ENCODE data around the gene LRRC27.
"Not testable (repeated sequence)": the region's sequence is repeated elsewhere in the genome, so short reads cannot be mapped to it uniquely, and the experiment has no call there.

Gene LRRC27

GRCh38 chr10:132316133-132316532 lies 15.9 kb upstream of the LRRC27 start:
- peak; percentile 31 to 50 (median 34) for DNase-seq

- not testable (repeated sequence) for DNase-seq
These were observed 14.5 kb upstream of the LRRC27 start for GRCh38 chr10:132317477-132317876.

DNA sequence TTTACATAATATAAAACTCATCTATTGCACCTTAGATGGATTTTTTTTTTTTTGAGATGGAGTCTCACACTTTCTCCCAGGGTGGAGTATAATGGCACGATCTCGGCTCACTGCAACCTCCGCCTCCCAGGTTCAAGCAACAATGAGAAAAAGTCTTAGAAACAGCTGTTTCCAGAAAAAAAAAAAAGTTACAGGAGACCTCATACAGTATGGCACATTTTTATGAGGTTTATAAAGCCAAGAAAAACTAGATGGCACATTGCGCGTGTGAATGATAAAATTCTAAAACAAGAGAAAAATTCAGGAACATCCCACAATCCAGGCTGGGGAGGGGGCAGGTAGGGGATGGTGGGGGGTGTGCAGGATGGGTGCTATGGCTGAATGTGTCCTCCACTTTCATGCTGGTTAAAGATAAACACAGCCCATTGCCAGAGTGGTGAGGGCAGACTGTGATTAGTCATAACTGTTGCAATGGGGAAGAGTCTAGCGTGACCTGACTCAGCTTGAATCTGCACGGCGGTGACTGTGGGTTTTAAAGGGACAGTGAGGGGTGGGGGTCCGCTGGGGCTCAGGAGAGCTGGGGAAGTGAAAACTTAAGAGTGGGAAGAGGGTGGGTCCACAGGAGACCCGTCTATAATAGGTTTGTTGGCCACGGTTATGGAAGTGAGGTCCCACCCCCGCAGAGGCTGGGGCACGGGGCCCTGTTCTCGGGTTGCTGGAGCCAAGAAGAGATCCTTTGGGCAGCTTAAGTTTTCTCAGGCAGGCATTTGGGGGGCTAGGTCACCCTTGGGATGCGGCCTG lies 11.9 kb upstream of the LRRC27 start:
- peak; percentile 82 to 88 (median 87) for DNase-seq

GRCh38 chr10:132320654-132321469 lies 11.1 kb upstream of the LRRC27 start:
- no peak for DNase-seq

GRCh38 chr10:132321726-132322125 lies 10.3 kb upstream of the LRRC27 start:
- no peak for DNase-seq

DNA sequence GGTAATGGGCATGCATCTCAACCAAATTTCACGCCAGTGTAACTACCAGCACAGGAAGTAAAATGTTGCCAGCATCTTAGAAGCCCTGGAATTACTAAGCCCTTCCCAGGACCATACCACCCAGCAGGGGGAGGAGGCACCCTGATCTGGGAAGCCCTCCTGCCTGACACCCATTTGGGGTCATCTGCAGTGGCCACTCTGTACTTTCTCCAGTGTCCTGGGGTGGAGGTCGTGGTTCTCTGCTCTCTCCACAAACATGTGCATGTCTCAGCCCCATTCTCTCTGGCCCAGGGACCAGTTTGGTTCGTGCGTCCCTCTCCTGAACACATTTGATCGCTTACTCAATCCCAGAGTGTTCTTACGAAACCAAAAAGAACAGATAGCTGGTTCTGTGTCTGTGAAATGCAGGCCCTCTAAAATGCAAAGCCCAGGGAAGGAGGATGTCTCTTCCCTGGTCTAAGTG lies 9.4 kb upstream of the LRRC27 start:
- peak; percentile 46 to 55 (median 49) for DNase-seq

DNA sequence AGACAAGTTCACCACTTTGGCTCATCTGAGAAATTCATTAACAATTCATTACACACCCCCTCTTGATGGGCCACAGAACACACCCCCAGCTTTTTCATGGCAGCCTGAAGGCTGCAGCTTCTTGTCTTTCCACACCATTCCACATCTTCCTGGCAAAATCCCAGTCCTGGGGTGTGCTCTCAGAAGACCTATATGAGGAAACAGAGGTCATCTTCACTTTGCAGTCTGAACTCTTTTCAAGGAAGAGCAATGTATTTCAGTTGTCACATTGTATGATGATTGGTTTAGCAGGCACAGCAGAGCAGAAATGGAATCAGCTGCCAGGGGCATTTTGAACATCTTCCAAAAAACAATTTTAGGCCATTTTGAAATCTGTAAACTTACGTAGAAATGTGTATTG lies 7.8 kb upstream of the LRRC27 start:
- DNase-seq, result no peak

DNA sequence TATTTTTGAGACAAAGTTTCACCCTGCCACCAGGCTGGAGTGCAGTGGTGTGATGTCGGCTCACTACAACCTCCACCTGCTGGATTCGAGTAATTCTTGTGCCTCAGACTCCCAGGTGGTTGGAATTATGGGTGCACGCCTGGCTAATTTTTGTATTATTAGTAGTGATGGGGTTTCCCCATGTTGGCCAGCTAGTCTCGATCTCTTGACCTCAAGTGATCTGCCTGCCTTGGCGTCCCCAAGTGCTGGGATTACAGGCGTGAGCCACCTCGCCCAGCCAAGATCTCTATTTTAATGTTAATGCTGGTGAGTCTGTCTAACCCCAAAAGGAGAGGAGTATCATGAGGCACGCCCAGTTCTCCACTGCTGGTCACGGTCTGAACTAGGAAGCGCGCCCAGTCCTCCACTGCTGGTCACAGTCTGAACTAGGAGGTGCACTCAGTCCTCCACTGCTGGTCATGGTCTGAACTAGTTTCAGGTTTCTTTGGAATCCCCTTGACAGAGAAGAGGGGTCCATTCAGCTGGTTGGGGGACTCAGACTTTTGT lies 5.6 kb upstream of the LRRC27 start:
- DNase-seq, result no peak

DNA sequence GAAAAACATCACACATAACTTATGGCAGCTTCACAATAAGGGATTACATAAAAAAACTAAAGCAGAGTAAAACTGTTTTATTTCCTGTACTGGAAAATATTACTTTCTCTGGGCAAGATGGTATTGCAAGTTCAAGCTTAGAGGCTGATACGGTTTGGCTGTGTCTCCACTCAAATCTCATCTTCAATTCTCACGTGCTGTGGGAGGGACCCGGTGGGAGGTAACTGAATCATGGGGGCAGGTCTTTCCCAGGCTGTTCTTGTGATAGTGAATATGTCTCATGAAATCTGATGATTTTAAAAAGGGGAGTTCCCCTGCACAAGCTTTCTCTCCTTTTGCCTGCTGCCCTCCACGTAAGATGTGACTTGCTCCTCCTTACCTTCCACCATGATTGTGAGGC lies 5.1 kb upstream of the LRRC27 start:
- peak in 2 of 3 donors; percentile 31 to 36 for DNase-seq

GRCh38 chr10:132328106-132328505 lies 3.9 kb upstream of the LRRC27 start:
- DNase-seq, result no peak

DNA sequence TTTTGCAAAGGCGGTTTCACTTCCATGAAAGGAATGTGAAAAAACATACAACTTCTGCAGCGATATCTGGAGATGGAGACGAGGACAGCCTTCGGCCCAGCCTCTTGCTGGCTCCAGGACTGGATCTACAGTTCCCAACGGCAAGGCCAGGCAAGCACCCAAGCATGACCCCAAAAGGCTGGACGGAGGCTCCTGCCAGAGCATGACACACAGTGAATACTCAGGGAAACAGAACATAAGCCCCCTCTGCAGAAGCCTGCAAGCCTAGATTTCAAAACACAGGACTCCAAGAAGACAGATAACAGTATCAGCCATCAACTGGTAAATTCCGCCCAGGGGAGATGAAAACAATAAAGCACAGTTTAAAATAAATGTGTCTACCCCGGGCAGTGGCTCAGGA lies 3.3 kb upstream of the LRRC27 start:
- DNase-seq, result no peak

- peak; percentile 69 to 74 (median 70) for DNase-seq
These were observed 2.2 kb upstream of the LRRC27 start for GRCh38 chr10:132329565-132330485.

DNA sequence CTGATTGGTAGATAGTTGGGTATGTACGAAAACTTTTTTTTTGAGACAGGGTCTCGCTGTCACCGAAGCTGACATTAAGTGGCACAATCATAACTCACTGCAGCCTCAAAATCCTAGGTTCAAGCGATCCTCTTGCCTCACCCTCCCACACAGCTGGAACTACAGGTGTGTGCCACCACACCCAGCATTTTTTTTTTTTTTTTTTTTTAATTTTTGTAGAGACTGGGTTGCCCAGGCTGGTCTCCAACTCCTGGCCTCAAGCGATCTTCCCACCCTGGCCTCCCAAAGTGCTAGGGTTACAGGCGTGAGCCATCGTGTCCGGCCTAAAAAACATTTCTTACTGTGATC lies 1.5 kb upstream of the LRRC27 start:
- no peak for DNase-seq

GRCh38 chr10:132332433-132332754 lies 401 bp downstream of the LRRC27 start:
- DNase-seq, result peak; percentile 81 to 82 (median 82)

GRCh38 chr10:132333386-132333785 lies 1.4 kb downstream of the LRRC27 start:
- DNase-seq, result no peak

DNA sequence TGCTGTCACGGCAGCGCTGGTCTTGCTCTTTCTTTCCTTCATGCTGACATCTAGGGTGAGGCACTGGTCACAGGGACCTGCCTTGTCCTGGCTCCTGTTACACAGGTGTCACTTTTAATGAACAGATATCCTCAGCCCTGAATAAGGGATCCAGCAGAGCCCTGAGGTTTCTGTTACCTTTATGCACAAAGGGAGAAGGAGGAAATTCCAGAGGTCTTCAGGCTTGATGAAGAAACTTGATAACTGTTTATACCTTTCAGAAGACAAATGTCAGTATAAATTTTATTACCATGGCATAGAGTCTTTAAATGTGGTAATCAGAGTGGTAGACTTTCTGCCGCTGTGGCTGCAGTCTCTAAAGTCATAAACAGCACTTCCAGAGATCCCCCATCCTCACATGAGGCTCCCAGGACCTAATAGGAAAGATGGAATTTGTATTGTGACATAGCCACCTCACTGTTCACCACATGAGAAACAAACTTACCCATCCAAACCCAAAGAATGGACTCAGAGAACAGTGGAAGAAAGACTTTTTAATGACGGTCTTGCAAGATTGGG lies 2.7 kb downstream of the LRRC27 start:
- DNase-seq, result no peak

- DNase-seq, result peak; percentile 66 to 84 (median 81)
These were observed 3.4 kb downstream of the LRRC27 start for GRCh38 chr10:132335189-132336063.

DNA sequence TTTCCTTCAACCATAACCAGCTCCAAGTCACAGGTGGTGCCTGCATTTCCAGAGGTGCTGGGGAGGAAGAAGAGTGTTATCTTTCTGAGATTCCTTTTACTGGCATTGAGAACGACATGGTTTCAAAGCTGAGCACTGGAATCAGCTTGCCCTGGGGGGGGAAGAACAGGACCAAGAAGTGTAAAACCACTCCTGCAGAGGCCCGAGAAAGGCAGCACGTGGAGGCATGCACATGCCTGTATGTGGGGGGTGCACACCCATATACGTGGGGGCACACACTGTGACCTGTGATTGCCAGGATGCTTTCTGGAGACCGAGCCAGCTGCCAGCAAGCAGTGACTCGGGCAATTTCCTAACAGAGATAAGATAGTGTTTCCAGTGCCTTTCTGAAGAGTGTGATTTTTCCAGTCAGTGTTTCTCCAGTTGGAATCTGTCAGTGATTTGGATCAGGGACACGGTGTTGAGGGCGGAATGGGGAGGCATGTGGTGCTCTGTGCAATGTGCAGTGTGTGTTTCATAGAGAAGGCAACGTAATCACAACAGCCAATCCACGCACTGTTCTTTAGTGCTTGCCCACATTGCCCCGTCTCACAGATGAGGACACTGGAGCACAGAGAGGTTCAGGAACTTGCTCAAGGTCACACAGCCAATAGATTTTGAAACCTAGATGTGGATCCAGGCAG lies 4.2 kb downstream of the LRRC27 start:
- no peak for DNase-seq

DNA sequence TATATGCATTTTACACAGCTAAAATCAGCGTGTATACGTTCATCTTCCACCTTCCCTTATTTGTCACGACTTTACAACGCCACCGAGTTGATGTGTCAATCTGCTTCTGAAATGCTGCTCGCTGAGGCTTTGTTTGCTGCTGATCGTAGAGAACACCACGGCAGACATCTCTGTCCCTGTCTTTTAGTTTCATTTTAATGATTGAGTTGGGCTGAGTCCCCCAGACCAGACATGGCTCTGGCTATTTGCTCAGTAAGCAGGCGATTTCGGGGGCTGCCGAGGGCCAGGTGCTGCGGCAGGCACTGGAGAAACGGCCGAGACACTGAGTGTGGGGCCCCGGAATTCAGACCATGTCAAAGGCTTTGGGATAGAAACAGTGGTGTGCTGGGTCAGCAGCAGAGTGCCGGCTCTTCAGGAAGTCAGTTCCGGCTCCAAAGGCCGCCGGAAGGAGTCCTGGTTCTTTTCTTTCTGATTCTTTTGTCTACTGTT lies 5.0 kb downstream of the LRRC27 start:
- DNase-seq, result peak; percentile 42 to 50 (median 46)

- DNase-seq, result not testable (repeated sequence)
These were observed 5.9 kb downstream of the LRRC27 start for GRCh38 chr10:132337854-132338253.

- no peak for DNase-seq
These were observed 6.9 kb downstream of the LRRC27 start for GRCh38 chr10:132338876-132339275.
